ENCODE data around the gene CCDC38.

CCDC38 gene

DNA sequence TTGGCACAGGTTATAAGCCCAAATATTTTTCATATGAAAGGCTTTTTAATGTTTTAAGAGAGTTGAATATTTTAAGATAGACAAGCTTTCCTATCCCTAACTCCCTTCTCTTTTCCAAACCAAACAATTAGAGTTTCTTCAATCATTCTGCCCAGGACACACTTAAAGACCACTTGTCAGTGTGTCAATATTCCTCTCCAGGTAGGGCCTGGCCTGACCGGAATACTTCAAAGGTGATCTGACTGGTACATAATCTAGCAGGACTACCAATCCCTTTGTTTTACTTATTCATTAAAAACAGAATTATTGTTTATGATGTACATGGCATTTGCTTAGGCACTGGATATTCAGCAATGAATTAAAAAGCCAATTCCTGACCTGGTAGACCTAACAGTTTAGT is 107.8 kb downstream of the CCDC38 start:
- no peak for DNase-seq
- TF ChIP-seq, protein P1, sequence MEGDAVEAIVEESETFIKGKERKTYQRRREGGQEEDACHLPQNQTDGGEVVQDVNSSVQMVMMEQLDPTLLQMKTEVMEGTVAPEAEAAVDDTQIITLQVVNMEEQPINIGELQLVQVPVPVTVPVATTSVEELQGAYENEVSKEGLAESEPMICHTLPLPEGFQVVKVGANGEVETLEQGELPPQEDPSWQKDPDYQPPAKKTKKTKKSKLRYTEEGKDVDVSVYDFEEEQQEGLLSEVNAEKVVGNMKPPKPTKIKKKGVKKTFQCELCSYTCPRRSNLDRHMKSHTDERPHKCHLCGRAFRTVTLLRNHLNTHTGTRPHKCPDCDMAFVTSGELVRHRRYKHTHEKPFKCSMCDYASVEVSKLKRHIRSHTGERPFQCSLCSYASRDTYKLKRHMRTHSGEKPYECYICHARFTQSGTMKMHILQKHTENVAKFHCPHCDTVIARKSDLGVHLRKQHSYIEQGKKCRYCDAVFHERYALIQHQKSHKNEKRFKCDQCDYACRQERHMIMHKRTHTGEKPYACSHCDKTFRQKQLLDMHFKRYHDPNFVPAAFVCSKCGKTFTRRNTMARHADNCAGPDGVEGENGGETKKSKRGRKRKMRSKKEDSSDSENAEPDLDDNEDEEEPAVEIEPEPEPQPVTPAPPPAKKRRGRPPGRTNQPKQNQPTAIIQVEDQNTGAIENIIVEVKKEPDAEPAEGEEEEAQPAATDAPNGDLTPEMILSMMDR (IDR thresholded peaks at IDR 0.05; ENCODE audit: low read depth, low read length) = no peak
- Histone ChIP-seq H3K4me3 (ENCODE audit: low read depth, low read length) (no peak overlapping the region), H3K27me3 (peaks cover 25% of the 10 kb centered on the region), H3K9me3 (no peaks in the 10 kb centered on the region), H3K36me3 (no peaks in the 10 kb centered on the region), H3K4me1 (peaks cover 2% of the 10 kb centered on the region; the same call in 1 of the 2 replicates)

DNA sequence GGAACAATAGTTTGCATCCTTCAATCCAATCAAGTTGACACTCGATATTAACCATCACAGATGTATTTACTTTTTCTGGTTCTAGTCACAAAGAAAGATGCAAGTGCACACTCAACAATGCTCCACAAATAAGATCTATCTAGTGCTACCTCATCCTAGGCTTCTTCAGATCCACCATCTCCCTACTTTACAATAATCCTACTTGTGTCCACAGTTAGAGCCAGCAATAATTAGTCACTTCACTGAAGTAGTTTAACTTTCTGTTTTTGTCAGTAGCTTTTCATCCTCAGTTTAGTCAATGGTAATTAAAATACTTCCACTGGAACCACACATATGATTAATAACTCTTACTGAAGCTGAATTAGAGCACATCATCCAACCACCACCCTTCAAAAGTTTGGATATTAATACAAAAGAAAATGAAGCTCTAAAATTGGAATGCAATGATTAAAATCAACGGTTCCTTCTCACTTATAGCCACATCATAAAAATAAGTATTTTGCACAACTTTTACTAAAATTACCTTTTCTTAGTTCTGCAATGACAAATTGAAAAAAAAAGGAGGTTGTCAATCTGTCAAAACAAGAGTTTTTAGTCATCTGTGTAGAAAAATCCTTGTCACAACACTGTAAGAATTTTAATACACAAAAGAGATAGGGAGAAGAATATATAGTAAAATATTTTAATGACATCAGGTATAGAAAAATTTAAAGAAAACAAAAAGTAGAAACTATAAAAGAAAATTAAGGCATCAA is 111.9 kb downstream of the CCDC38 start:
- Histone ChIP-seq H3K36me3 (no peaks in the 10 kb centered on the region), H3K4me3 (ENCODE audit: low read depth, low read length) (no peak overlapping the region), H3K27me3 (peaks cover 24% of the 10 kb centered on the region), H3K9me3 (no peaks in the 10 kb centered on the region), H3K4me1 (no peaks in the 10 kb centered on the region)
- no peak for DNase-seq
- TF ChIP-seq, protein P1 (IDR thresholded peaks at IDR 0.05; ENCODE audit: low read depth, low read length) = no peak

DNA sequence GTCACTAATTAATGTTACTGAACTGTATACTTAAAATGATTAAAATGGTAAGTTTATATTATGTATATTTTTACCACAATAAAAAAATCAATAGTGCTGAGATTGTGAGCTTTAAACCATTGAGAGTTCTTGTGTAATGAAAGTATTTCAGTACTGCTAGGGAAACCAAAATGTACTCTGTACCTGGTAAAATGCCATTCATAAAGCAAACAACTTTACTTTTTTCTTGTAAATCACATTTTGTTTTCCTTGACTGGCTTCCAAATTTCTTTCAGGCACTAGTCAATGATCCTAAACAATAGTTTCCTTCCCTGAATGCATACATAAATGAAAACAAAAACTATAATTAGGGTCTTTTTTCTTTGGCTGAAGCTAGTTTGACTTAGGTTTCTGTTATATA is 113.0 kb downstream of the CCDC38 start:
- TF ChIP-seq, protein P1 (IDR thresholded peaks at IDR 0.05; ENCODE audit: low read depth, low read length) = no peak
- no peaks in the 10 kb centered on the region for H3K9me3 ChIP-seq
- DNase-seq = no peak
- no peaks in the 10 kb centered on the region for H3K36me3 ChIP-seq
- H3K4me3 ChIP-seq (ENCODE audit: low read depth, low read length) = no peak overlapping the region
- no peaks in the 10 kb centered on the region for H3K4me1 ChIP-seq
- H3K27me3 ChIP-seq = peaks cover 24% of the 10 kb centered on the region

GRCh38 chr12:95820096-95820703 is 122.2 kb downstream of the CCDC38 start:
- H3K9me3 ChIP-seq = no peaks in the 10 kb centered on the region
- H3K36me3 ChIP-seq = no peaks in the 10 kb centered on the region
- TF ChIP-seq, protein P1 (IDR thresholded peaks at IDR 0.05; ENCODE audit: low read depth, low read length) = peak; percentile 81
- no peak overlapping the region for H3K4me3 ChIP-seq (ENCODE audit: low read depth, low read length)
- DNase-seq = peak; percentile 64
- H3K27me3 ChIP-seq = peaks cover 11% of the 10 kb centered on the region
- H3K4me1 ChIP-seq = no peaks in the 10 kb centered on the region

Measured in BE2C (cell line).